HUES64 (cell line): Measurements from ENCODE around the gene CUBN.

ENCODE experiments used
- H3K27ac ChIP-seq: 2 replicates; pipeline ENCODE4 v1.7.0; 2013; ENCODE audit warnings: low read depth, low read length, inconsistent platforms
- H3K27me3 ChIP-seq: 2 replicates; pipeline ENCODE4 v1.6.1; 2013; ENCODE audit warnings: mild to moderate bottlenecking, low read length; ENCODE audit not compliant: insufficient read depth
- H3K36me3 ChIP-seq: 2 replicates; pipeline ENCODE4 v1.6.1; 2013; ENCODE audit warnings: mild to moderate bottlenecking, low read length; ENCODE audit not compliant: insufficient read depth
- H3K4me1 ChIP-seq: 2 replicates; pipeline ENCODE4 v1.6.1; 2013; ENCODE audit warnings: mild to moderate bottlenecking, low read length, moderate library complexity; ENCODE audit not compliant: insufficient read depth
- H3K4me3 ChIP-seq: 2 replicates; pipeline ENCODE4 v1.5.1; 2013; ENCODE audit warnings: mild to moderate bottlenecking, low read length, moderate library complexity
- H3K9ac ChIP-seq: 2 replicates; pipeline ENCODE4 v1.6.1; 2013; ENCODE audit warnings: mild to moderate bottlenecking, low read depth, low read length
- H3K9me3 ChIP-seq: 2 replicates; pipeline ENCODE4 v1.6.1; 2013; ENCODE audit warnings: low read depth, low read length; ENCODE audit not compliant: insufficient read depth
- WGBS: fragments of 150-250, 120-280 bp; methylation state at CpG from one replicate; pipeline ENCODE4 v1.1.7; 2013; ENCODE audit warnings: missing lambda C conversion rate; 5-methylcytosine and 5-hydroxymethylcytosine counted together

Gene CUBN

GRCh38 chr10:16976803-16977202, 152.8 kb downstream of the CUBN start:
- Histone ChIP-seq H3K36me3 (no peaks in the 10 kb centered on the region), H3K4me1 (peaks cover 5% of the 10 kb centered on the region; the same call in 1 of the 2 replicates), H3K27ac (no peak overlapping the region), H3K9me3 (no peaks in the 10 kb centered on the region), H3K27me3 (no peaks in the 10 kb centered on the region), H3K9ac (no peak overlapping the region), H3K4me3 (no peak overlapping the region)

- H3K4me3 ChIP-seq: no peak overlapping the region
- peaks cover 5% of the 10 kb centered on the region; the same call in 1 of the 2 replicates for H3K4me1 ChIP-seq
- no peaks in the 10 kb centered on the region for H3K9me3 ChIP-seq
- WGBS: 83% methylated on average over 3 of the region's 3 CpGs
- no peak overlapping the region for H3K9ac ChIP-seq
- no peak overlapping the region for H3K27ac ChIP-seq
- H3K36me3 ChIP-seq: no peaks in the 10 kb centered on the region
- H3K27me3 ChIP-seq: no peaks in the 10 kb centered on the region
Measured at GRCh38 chr10:16975188-16975587, 154.4 kb downstream of the CUBN start.

- H3K9me3 ChIP-seq: no peaks in the 10 kb centered on the region
- WGBS: 45% methylated on average over 8 of the region's 8 CpGs
- H3K9ac ChIP-seq: no peak overlapping the region
- peaks cover 34% of the 10 kb centered on the region; the same call in 1 of the 2 replicates for H3K4me1 ChIP-seq
- H3K27ac ChIP-seq: peak overlapping the region; percentile 37
- no peak overlapping the region for H3K4me3 ChIP-seq
- no peaks in the 10 kb centered on the region for H3K27me3 ChIP-seq
- H3K36me3 ChIP-seq: no peaks in the 10 kb centered on the region
Measured at GRCh38 chr10:16968416-16969041, 161.1 kb downstream of the CUBN start.

GRCh38 chr10:16967866-16968415, 161.7 kb downstream of the CUBN start:
- H3K9ac ChIP-seq: no peak overlapping the region
- 64% methylated on average over 3 of the region's 3 CpGs for WGBS
- H3K27ac ChIP-seq: peak overlapping the region; percentile 37
- no peaks in the 10 kb centered on the region for H3K27me3 ChIP-seq
- H3K36me3 ChIP-seq: no peaks in the 10 kb centered on the region
- no peaks in the 10 kb centered on the region for H3K9me3 ChIP-seq
- peaks cover 34% of the 10 kb centered on the region; the same call in 1 of the 2 replicates for H3K4me1 ChIP-seq
- no peak overlapping the region for H3K4me3 ChIP-seq

- Histone ChIP-seq H3K4me3 (no peak overlapping the region), H3K27ac (no peak overlapping the region), H3K9ac (no peak overlapping the region), H3K27me3 (no peaks in the 10 kb centered on the region), H3K4me1 (peaks cover 34% of the 10 kb centered on the region; the same call in 1 of the 2 replicates), H3K9me3 (no peaks in the 10 kb centered on the region), H3K36me3 (no peaks in the 10 kb centered on the region)
- WGBS: 71% methylated on average over 10 of the region's 11 CpGs
Measured at GRCh38 chr10:16966991-16967865, 162.4 kb downstream of the CUBN start.

GRCh38 chr10:16965740-16966447, 163.7 kb downstream of the CUBN start:
- H3K9ac ChIP-seq: no peak overlapping the region
- H3K27me3 ChIP-seq: no peaks in the 10 kb centered on the region
- peaks cover 34% of the 10 kb centered on the region; the same call in 1 of the 2 replicates for H3K4me1 ChIP-seq
- no peaks in the 10 kb centered on the region for H3K36me3 ChIP-seq
- H3K4me3 ChIP-seq: no peak overlapping the region
- no peak overlapping the region for H3K27ac ChIP-seq
- WGBS: 75% methylated on average over 8 of the region's 8 CpGs
- H3K9me3 ChIP-seq: no peaks in the 10 kb centered on the region

- H3K9me3 ChIP-seq: no peaks in the 10 kb centered on the region
- WGBS: 85% methylated on average over 6 of the region's 7 CpGs
- H3K36me3 ChIP-seq: no peaks in the 10 kb centered on the region
- H3K4me1 ChIP-seq: peaks cover 34% of the 10 kb centered on the region; the same call in 1 of the 2 replicates
- no peak overlapping the region for H3K4me3 ChIP-seq
- no peaks in the 10 kb centered on the region for H3K27me3 ChIP-seq
- H3K27ac ChIP-seq: no peak overlapping the region
- no peak overlapping the region for H3K9ac ChIP-seq
Measured at GRCh38 chr10:16965344-16965616, 164.3 kb downstream of the CUBN start.

GRCh38 chr10:16964576-16965343, 164.9 kb downstream of the CUBN start:
- Histone ChIP-seq H3K36me3 (no peaks in the 10 kb centered on the region), H3K4me3 (no peak overlapping the region), H3K4me1 (peaks cover 34% of the 10 kb centered on the region; the same call in 1 of the 2 replicates), H3K9ac (no peak overlapping the region), H3K9me3 (no peaks in the 10 kb centered on the region), H3K27ac (no peak overlapping the region), H3K27me3 (no peaks in the 10 kb centered on the region)
- WGBS: 87% methylated on average over 15 of the region's 15 CpGs

- H3K9ac ChIP-seq: no peak overlapping the region
- whole genome bisulfite sequencing: 96% methylated on average over 3 of the region's 4 CpGs
- H3K36me3 ChIP-seq: no peaks in the 10 kb centered on the region
Measured at GRCh38 chr10:16960551-16960950, 169.1 kb downstream of the CUBN start.

GRCh38 chr10:16957038-16957437, 172.6 kb downstream of the CUBN start:
- Histone ChIP-seq H3K9me3 (no peaks in the 10 kb centered on the region), H3K9ac (no peak overlapping the region), H3K27ac (no peak overlapping the region), H3K27me3 (no peaks in the 10 kb centered on the region), H3K36me3 (no peaks in the 10 kb centered on the region), H3K4me1 (peaks cover 4% of the 10 kb centered on the region; the same call in 1 of the 2 replicates), H3K4me3 (no peak overlapping the region)
- WGBS: 91% methylated on average over 2 of the region's 2 CpGs

More at GRCh38 chr10:16960551-16960950, 169.1 kb downstream of the CUBN start:
- Histone ChIP-seq H3K27ac (no peak overlapping the region), H3K9me3 (no peaks in the 10 kb centered on the region), H3K4me1 (peaks cover 3% of the 10 kb centered on the region; the same call in 1 of the 2 replicates), H3K4me3 (no peak overlapping the region), H3K27me3 (no peaks in the 10 kb centered on the region)
